Gastroesophageal sphincter (tissue), 3 donors: ENCODE results near the gene LGR5.

Experiments used
- CTCF ChIP-seq, 4 experiments: fragments of 200-600 bp in 2 of 4; fragments of 450-650 bp in 2 of 4; sonication (generic) in 1 of 4; IDR thresholded peaks; one replicate each; pipeline ENCODE4 v1.5.1; 2017 to 2019; ENCODE audit warnings: antibody characterized with exemption in 4 of 4, mild to moderate bottlenecking in 2 of 4, moderate library complexity in 2 of 4
- EP300 ChIP-seq: sonication (generic); formaldehyde crosslinking; IDR thresholded peaks from one replicate; pipeline ENCODE4 v1.6.1; 2017; ENCODE audit warnings: antibody characterized with exemption, mild to moderate bottlenecking
- POLR2A ChIP-seq, 2 donors: fragments of 450-650 bp; IDR thresholded peaks; one replicate each; pipeline ENCODE4 v1.6.1; 2017; ENCODE audit warnings: antibody characterized with exemption in 2 of 2, mild to moderate bottlenecking in 2 of 2, moderate library complexity in 1 of 2
- POLR2AphosphoS5 ChIP-seq: sonication (generic); formaldehyde crosslinking; IDR thresholded peaks from one replicate; pipeline ENCODE4 v1.6.1; 2017; ENCODE audit warnings: antibody characterized with exemption

GRCh38 chr12:71627438-71628002 lies 187.9 kb downstream of the LGR5 start:
- TF ChIP-seq CTCF (IDR thresholded peaks at IDR 0.05) (no peak), EP300 (no peak), POLR2AphosphoS5 (no peak), POLR2A (IDR thresholded peaks at IDR 0.05) (no peak)
